Liver (tissue), 9 donors: ENCODE results near the gene TMUB1. TPM values are rescaled to one million over a fixed set of nuclear protein-coding genes. Genes with fewer than 3 reads are reported as not detected.

Experiments
- DNase-seq: peaks from one replicate; pipeline ENCODE4 v3.0.0-alpha.2; 2017; ENCODE audit warnings: low spot score
- H3K27ac ChIP-seq, 2 donors: one replicate each; pipeline ENCODE4 v1.7.0; 2013; ENCODE audit warnings: inconsistent platforms in 2 of 2, low read length in 2 of 2, control low read depth in 1 of 2, low read depth in 1 of 2, mild to moderate bottlenecking in 1 of 2
- H3K27me3 ChIP-seq, 4 donors: one replicate each; pipeline versions ENCODE4 v1.6.1 to v1.7.0; 2013; ENCODE audit warnings: low read length in 3 of 4, inconsistent platforms in 1 of 4, mild to moderate bottlenecking in 1 of 4, moderate library complexity in 1 of 4; ENCODE audit not compliant: control insufficient read depth in 4 of 4, insufficient read depth in 4 of 4
- H3K36me3 ChIP-seq, 4 donors: one replicate each; pipeline versions ENCODE4 v1.6.1 to v1.7.0; 2013; ENCODE audit warnings: low read length in 3 of 4, mild to moderate bottlenecking in 3 of 4, low read depth in 1 of 4, moderate library complexity in 1 of 4; ENCODE audit not compliant: control insufficient read depth in 4 of 4, insufficient read depth in 3 of 4
- H3K4me1 ChIP-seq, 4 donors: one replicate each; pipeline versions ENCODE4 v1.6.1 to v1.7.0; 2013; ENCODE audit warnings: low read length in 3 of 4, mild to moderate bottlenecking in 3 of 4, moderate library complexity in 1 of 4; ENCODE audit not compliant: control insufficient read depth in 4 of 4, insufficient read depth in 4 of 4
- H3K4me3 ChIP-seq, 3 donors: one replicate each; pipeline versions ENCODE4 v1.6.1 to v1.7.0; 2013; ENCODE audit warnings: low read length in 3 of 3, control low read depth in 1 of 3, low read depth in 1 of 3, mild to moderate bottlenecking in 1 of 3
- H3K9ac ChIP-seq, 2 donors: one replicate each; pipeline ENCODE4 v1.7.0; 2013; ENCODE audit warnings: low read length in 2 of 2, mild to moderate bottlenecking in 2 of 2, moderate library complexity in 2 of 2, control low read depth in 1 of 2, low read depth in 1 of 2
- H3K9me3 ChIP-seq, 4 donors: one replicate each; pipeline versions ENCODE4 v1.6.1 to v1.7.0; 2013; ENCODE audit warnings: low read length in 3 of 4; ENCODE audit not compliant: control insufficient read depth in 4 of 4
- ATF3 ChIP-seq: IDR thresholded peaks from 2 replicates; pipeline ENCODE4 v1.6.1; 2016; ENCODE audit warnings: antibody characterized with exemption
- CTCF ChIP-seq: fragments of 150-350 bp; IDR thresholded peaks from 2 replicates; pipeline ENCODE4 v1.5.1; 2017; ENCODE audit warnings: improper control_type of control experiment, low read depth, low read length; ENCODE audit not compliant: missing input control
- FOXA1 ChIP-seq: IDR thresholded peaks from 2 replicates; pipeline ENCODE4 v1.6.1; 2016; ENCODE audit warnings: antibody characterized with exemption
- GABPA ChIP-seq, 2 donors: IDR thresholded peaks in 1 of 2; conservative IDR thresholded peaks in 1 of 2; 2 replicates each; pipeline ENCODE4 v1.6.1; 2016; ENCODE audit warnings: antibody characterized with exemption in 2 of 2, mild to moderate bottlenecking in 1 of 2, moderate library complexity in 1 of 2
- HNF4A ChIP-seq, 2 donors: conservative IDR thresholded peaks; 2 replicates each; pipeline ENCODE4 v1.6.1; 2016; ENCODE audit warnings: antibody characterized with exemption in 2 of 2, mild to moderate bottlenecking in 2 of 2
- JUND ChIP-seq, 2 donors: IDR thresholded peaks; 2 replicates each; pipeline ENCODE4 v1.6.1; 2016; ENCODE audit warnings: antibody characterized with exemption in 2 of 2
- MAX ChIP-seq: IDR thresholded peaks from 2 replicates; pipeline ENCODE4 v1.6.1; 2016; ENCODE audit warnings: antibody characterized with exemption
- NR2F2 ChIP-seq: IDR thresholded peaks from 2 replicates; pipeline ENCODE4 v1.6.1; 2016; ENCODE audit warnings: antibody characterized with exemption
- RAD21 ChIP-seq, 2 donors: IDR thresholded peaks; 2 replicates each; pipeline ENCODE4 v1.6.1; 2016; ENCODE audit warnings: antibody characterized with exemption in 2 of 2, mild to moderate bottlenecking in 2 of 2
- REST ChIP-seq: IDR thresholded peaks from 2 replicates; pipeline ENCODE4 v1.6.1; 2016; ENCODE audit warnings: antibody characterized with exemption, mild to moderate bottlenecking
- RXRA ChIP-seq, 2 donors: IDR thresholded peaks; 2 replicates each; pipeline ENCODE4 v1.6.1; 2017 to 2018; ENCODE audit warnings: antibody characterized with exemption in 2 of 2, mild to moderate bottlenecking in 1 of 2
- SP1 ChIP-seq: IDR thresholded peaks from 2 replicates; pipeline ENCODE4 v1.6.1; 2018; ENCODE audit warnings: antibody characterized with exemption, mild to moderate bottlenecking
- YY1 ChIP-seq: IDR thresholded peaks from 2 replicates; pipeline ENCODE4 v1.6.1; 2016; ENCODE audit warnings: antibody characterized with exemption, mild to moderate bottlenecking
- ZBTB33 ChIP-seq: IDR thresholded peaks from 2 replicates; pipeline ENCODE4 v1.6.1; 2016; ENCODE audit warnings: antibody characterized with exemption
- WGBS: extraction: QIAGEN DNeasy Blood & Tissue Kit; methylation state at CpG from one replicate; pipeline ENCODE4 v1.1.7; 2013; 5-methylcytosine and 5-hydroxymethylcytosine counted together
- polyA plus RNA-seq, 2 donors: library from polyadenylated mRNA; stranded (reverse) in 1 of 2; unstranded in 1 of 2; fragments of 200-250 nt in 1 of 2; fragments of >200 nt in 1 of 2; fragmentation: Nextera tagmentation in 1 of 2; extraction: Ambion mirVana in 1 of 2; gene quantifications; one replicate each; pipeline versions ENCODE4 v1.2.1 to v1.2.3, GENCODE V29; 2013 to 2015
- total RNA-seq, 2 donors: library from RNA; depleted of rRNA; stranded (reverse); fragments of >200 nt; gene quantifications; one replicate each; pipeline ENCODE4 v1.2.3, GENCODE V29; 2014
- donor health status: healthy.
- donor health status: healthy.
- donor health status: healthy.
- donor health status: healthy.
- donor health status: healthy.

The TMUB1 gene
- total and polyA plus RNA-seq, 4 donors: 15.1 to 51.7 (median 30.5) TPM

- DNase-seq: no peak
- Histone ChIP-seq H3K36me3 (peaks cover 21 to 33% (median 23%) of the 10 kb centered on the region in 4 donors), H3K4me3 (no peak overlapping the region), H3K9me3 (no peaks in the 10 kb centered on the region), H3K9ac (no peak overlapping the region), H3K27ac (no peak overlapping the region), H3K4me1 (peaks cover 13 to 40% (median 28%) of the 10 kb centered on the region in 4 donors), H3K27me3 (no peaks in the 10 kb centered on the region)
- 67% methylated on average over 22 of the region's 22 CpGs for WGBS
- TF ChIP-seq JUND (IDR thresholded peaks at IDR 0.05) (no peak), SP1 (no peak), NR2F2 (no peak), ZBTB33 (no peak), REST (no peak), YY1 (no peak), HNF4A (conservative IDR thresholded peaks at IDR 0.05) (no peak), MAX (no peak), FOXA1 (no peak), ATF3 (no peak)
Observed at GRCh38 chr7:151078233-151079040, 4.9 kb downstream of the TMUB1 start.

- no peak overlapping the region for H3K27ac ChIP-seq
- H3K36me3 ChIP-seq: peaks cover 21 to 39% (median 25%) of the 10 kb centered on the region in 4 donors
- H3K9me3 ChIP-seq: no peaks in the 10 kb centered on the region
- peaks cover 13 to 40% (median 28%) of the 10 kb centered on the region in 4 donors for H3K4me1 ChIP-seq
- H3K27me3 ChIP-seq: no peaks in the 10 kb centered on the region
- no peak overlapping the region for H3K9ac ChIP-seq
- no peak overlapping the region for H3K4me3 ChIP-seq
- 82% methylated on average over 10 of the region's 10 CpGs for WGBS
- no peak for DNase-seq
- no peak for TF ChIP-seq ZBTB33
- no peak for TF ChIP-seq GABPA (IDR thresholded peaks at IDR 0.05 in 1 of 2, conservative IDR thresholded peaks at IDR 0.05 in 1 of 2)
- TF ChIP-seq ATF3: no peak
- TF ChIP-seq MAX: no peak
- no peak for TF ChIP-seq NR2F2
- no peak for TF ChIP-seq RAD21 (IDR thresholded peaks at IDR 0.05)
- no peak for TF ChIP-seq REST
- no peak for TF ChIP-seq YY1
- TF ChIP-seq SP1: no peak
- TF ChIP-seq RXRA (IDR thresholded peaks at IDR 0.05): no peak
- no peak for TF ChIP-seq JUND (IDR thresholded peaks at IDR 0.05)
- no peak for TF ChIP-seq CTCF
Observed at GRCh38 chr7:151077705-151078232, 5.5 kb downstream of the TMUB1 start.
